ENCODE measurements around the gene CXCL11.
"Not testable (repeated sequence)": the region's sequence is repeated elsewhere in the genome, so short reads cannot be mapped to it uniquely, and the experiment has no call there.

CXCL11 gene

DNA sequence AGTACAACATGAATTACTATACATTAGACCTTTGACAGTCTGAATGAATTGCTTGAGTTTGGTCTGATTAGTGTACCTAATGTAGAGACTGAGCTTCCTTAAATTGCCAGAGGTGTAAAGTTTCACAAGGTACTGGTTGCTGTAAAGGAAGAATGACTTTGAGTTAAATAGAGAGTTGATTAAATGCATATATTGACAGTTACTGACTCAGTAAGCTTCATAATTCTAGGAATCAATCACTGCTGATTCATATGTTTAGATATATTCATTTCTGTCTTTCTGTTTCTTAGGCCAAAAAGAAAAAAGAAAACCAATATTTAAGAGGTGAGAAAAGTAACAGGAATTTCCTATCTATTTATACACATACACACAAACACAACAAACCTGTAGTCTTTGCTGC lies 22.4 kb upstream of the CXCL11 start:
- Histone ChIP-seq H3K36me3 (ENCODE audit: insufficient read depth, low read length) (no peaks in the 10 kb centered on the region), H3K9ac (ENCODE audit: low read depth, low read length) (no peak overlapping the region), H3K4me1 (ENCODE audit: insufficient read depth, low read length) (peaks cover 21% of the 10 kb centered on the region), H3K9me3 (ENCODE audit: control insufficient read depth, insufficient read depth, low read length) (no peaks in the 10 kb centered on the region)

- no peaks in the 10 kb centered on the region for H3K9me3 ChIP-seq (ENCODE audit: control insufficient read depth, insufficient read depth, low read length)
- no peaks in the 10 kb centered on the region for H3K36me3 ChIP-seq (ENCODE audit: insufficient read depth, low read length)
- H3K9ac ChIP-seq (ENCODE audit: low read depth, low read length): no peak overlapping the region
- H3K4me1 ChIP-seq (ENCODE audit: insufficient read depth, low read length): peaks cover 21% of the 10 kb centered on the region
These were observed 19.6 kb upstream of the CXCL11 start for GRCh38 chr4:76055421-76055820.

DNA sequence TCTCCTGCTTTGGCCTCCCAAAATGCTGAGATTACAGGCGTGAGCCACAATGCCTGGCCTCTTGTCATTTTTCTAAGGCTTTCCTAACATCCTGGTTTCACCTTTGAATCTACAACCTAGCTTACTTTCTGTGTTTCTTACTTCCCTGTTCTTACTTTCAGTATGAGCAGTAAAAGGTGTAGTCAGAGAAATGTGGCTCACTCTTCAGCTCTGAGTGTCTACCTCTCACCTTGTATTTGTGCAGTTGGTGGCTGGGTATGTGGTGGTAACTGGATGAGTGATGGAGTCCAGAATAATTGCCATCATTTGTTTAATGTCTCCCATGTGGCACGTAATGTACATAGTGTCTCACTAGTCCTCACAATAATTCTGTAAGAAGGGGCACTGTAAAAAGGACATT lies 19.1 kb upstream of the CXCL11 start:
- no peaks in the 10 kb centered on the region for H3K9me3 ChIP-seq (ENCODE audit: control insufficient read depth, insufficient read depth, low read length)
- H3K9ac ChIP-seq (ENCODE audit: low read depth, low read length): no peak overlapping the region
- peaks cover 21% of the 10 kb centered on the region for H3K4me1 ChIP-seq (ENCODE audit: insufficient read depth, low read length)
- no peaks in the 10 kb centered on the region for H3K36me3 ChIP-seq (ENCODE audit: insufficient read depth, low read length)

DNA sequence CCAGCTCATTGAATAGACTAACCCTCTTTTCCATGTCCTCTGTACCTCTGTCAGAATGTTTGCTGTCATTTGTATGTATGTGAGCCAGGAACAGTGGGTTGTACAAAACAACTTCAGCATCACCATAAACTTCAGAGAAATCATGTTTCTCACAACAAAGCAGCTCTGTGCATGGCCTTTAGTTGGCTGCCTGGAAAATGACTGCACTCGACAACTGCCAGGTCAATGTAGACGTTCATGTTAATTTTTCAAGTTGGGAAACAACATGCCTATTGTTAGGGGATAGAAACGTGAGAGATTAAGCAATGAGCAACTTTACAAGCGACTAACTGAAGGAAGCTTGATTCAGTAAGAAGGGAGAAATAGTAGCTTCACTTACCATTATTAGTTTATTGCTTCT lies 17.9 kb upstream of the CXCL11 start:
- H3K9me3 ChIP-seq (ENCODE audit: control insufficient read depth, insufficient read depth, low read length): no peaks in the 10 kb centered on the region
- H3K4me1 ChIP-seq (ENCODE audit: insufficient read depth, low read length): peaks cover 21% of the 10 kb centered on the region
- no peaks in the 10 kb centered on the region for H3K36me3 ChIP-seq (ENCODE audit: insufficient read depth, low read length)
- H3K9ac ChIP-seq (ENCODE audit: low read depth, low read length): no peak overlapping the region

- H3K9me3 ChIP-seq (ENCODE audit: control insufficient read depth, insufficient read depth, low read length); H3K36me3 ChIP-seq (ENCODE audit: insufficient read depth, low read length); H3K9ac ChIP-seq (ENCODE audit: low read depth, low read length): not testable (repeated sequence)
- peaks cover 13% of the 10 kb centered on the region for H3K4me1 ChIP-seq (ENCODE audit: insufficient read depth, low read length)
These were observed 14.7 kb upstream of the CXCL11 start for GRCh38 chr4:76050560-76051050.

DNA sequence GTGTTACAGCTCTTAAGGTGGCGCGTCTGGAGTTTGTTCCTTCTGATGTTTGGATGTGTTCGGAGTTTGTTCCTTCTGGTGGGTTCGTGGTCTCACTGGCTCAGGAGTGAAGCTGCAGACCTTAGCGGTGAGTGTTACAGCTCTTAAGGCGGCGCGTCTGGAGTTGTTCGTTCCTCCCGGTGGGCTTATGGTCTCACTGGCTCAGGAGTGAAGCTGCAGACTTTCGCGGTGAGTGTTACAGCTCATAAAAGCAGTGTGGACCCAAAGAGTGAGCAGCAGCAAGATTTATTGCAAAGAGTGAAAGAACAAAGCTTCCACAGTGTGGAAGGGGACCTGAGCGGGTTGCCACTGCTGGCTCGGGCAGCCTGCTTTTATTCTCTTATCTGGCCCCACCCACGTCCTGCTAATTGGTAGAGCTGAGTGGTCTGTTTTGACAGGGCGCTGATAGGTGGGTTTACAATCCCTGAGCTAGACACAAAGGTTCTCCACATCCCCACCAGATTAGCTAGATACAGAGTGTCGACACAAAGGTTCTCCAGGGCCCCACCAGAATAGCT lies 14.1 kb upstream of the CXCL11 start:
- H3K4me1 ChIP-seq (ENCODE audit: insufficient read depth, low read length); H3K36me3 ChIP-seq (ENCODE audit: insufficient read depth, low read length); H3K9ac ChIP-seq (ENCODE audit: low read depth, low read length); H3K9me3 ChIP-seq (ENCODE audit: control insufficient read depth, insufficient read depth, low read length): not testable (repeated sequence)

DNA sequence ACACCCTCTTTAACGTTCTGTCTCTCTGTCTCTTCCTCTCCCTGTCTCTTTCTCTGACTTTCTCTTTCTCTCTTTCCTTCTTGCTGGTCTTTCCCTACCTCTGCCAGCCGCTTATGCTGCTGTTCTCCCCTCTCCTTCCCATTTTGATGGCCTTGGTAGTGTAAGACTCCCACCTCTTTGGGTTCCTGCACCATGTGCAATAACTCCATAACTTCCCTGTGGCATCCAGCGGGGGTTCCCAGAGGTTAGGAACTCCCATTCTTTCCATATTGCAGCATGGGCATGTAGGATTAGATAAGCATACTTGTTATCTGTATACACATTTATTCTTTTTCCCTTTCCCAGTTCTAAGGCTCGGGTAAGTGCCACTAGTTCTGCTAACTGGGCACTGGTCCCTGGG lies 8.8 kb upstream of the CXCL11 start:
- not testable (repeated sequence) for H3K9ac ChIP-seq (ENCODE audit: low read depth, low read length)

DNA sequence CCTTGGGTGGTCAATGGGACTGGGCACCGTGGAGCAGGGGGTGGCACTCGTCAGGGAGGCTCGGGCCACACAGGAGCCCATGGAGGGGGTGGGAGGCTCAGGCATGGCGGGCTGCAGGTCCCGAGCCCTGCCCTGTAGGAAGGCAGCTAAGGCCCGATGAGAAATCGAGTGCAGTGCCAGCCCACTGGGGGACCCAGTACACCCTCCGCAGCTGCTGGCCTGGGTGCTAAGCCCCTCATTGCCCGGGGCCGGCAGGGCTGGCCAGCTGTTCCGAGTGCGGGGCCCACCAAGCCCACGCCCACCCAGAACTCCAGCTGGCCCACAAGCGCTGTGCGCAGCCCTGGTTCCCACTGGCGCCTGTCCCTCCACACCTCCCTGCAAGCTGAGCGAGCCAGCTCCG lies 7.4 kb upstream of the CXCL11 start:
- H3K36me3 ChIP-seq (ENCODE audit: insufficient read depth, low read length); H3K4me1 ChIP-seq (ENCODE audit: insufficient read depth, low read length); H3K9me3 ChIP-seq (ENCODE audit: control insufficient read depth, insufficient read depth, low read length); H3K9ac ChIP-seq (ENCODE audit: low read depth, low read length): not testable (repeated sequence)

More for the DNA sequence above, 8.8 kb upstream of the CXCL11 start:
- not testable (repeated sequence) for H3K36me3 ChIP-seq (ENCODE audit: insufficient read depth, low read length); H3K4me1 ChIP-seq (ENCODE audit: insufficient read depth, low read length); H3K9me3 ChIP-seq (ENCODE audit: control insufficient read depth, insufficient read depth, low read length)

DNA sequence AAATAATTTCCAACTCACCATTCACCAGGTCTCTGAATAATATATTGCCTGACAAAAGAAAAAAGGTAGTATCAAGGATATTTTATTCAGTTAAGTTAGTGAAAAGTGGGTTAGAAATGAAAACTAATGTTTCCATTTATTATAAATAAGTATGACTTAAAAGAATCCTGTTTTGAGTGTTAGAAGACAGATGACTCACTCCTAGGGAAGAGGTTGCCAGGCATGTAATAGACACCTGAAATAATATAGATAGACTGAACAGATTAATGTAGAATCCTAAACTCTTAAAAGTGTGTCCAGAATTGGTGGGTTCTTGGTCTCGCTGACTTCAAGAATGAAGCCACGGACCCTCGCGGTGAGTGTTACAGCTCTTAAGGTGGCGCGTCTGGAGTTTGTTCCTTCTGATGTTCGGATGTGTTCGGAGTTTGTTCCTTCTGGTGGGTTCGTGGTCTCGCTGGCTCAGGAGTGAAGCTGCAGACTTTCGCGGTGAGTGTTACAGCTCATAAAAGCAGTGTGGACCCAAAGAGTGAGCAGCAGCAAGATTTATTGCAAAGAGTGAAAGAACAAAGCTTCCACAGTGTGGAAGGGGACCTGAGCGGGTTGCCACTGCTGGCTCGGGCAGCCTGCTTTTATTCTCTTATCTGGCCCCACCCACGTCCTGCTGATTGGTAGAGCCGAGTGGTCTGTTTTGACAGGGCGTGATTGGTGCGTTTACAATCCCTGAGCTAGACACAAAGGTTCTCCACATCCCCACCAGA lies 6.5 kb upstream of the CXCL11 start:
- H3K9me3 ChIP-seq (ENCODE audit: control insufficient read depth, insufficient read depth, low read length); H3K4me1 ChIP-seq (ENCODE audit: insufficient read depth, low read length); H3K36me3 ChIP-seq (ENCODE audit: insufficient read depth, low read length); H3K9ac ChIP-seq (ENCODE audit: low read depth, low read length): not testable (repeated sequence)

DNA sequence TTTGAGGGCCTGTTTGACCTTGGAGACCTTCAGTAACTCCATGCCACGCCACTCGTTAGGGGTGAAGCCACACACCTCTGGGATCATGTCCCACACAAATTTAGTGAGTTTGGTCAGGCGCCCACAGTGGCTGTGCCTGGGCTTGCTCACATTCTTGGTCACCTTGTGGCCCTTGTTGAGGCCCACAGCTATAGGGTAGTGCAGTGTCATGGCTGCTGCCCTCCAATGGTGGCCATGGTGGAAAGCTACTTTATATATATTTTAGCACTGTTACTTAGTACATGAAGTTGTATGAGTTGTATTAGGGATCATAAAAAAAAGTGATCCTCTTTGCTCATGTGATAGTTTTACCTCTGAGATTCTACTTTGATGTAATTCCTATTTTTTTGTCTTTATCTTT lies 985 bp upstream of the CXCL11 start:
- H3K36me3 ChIP-seq (ENCODE audit: insufficient read depth, low read length): no peaks in the 10 kb centered on the region
- no peaks in the 10 kb centered on the region for H3K4me1 ChIP-seq (ENCODE audit: insufficient read depth, low read length)
- no peak overlapping the region for H3K9ac ChIP-seq (ENCODE audit: low read depth, low read length)
- H3K9me3 ChIP-seq (ENCODE audit: control insufficient read depth, insufficient read depth, low read length): no peaks in the 10 kb centered on the region

DNA sequence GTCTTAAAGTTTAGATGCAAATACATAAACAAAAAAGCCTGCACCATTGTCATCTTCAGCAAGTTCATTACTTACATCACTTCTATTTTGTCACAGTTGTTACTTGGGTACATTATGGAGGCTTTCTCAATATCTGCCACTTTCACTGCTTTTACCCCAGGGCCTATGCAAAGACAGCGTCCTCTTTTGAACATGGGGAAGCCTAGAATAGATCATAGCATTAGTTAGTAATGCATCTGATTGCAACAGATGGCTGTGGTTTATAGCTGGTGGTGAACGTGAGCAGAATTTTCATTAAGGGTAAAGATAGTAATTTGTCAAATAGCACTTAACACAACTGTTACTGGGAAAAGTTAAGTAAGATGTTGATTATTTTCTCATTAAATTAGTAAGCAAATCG lies 729 bp downstream of the CXCL11 start:
- H3K9me3 ChIP-seq (ENCODE audit: control insufficient read depth, insufficient read depth, low read length): no peaks in the 10 kb centered on the region
- H3K4me1 ChIP-seq (ENCODE audit: insufficient read depth, low read length): no peaks in the 10 kb centered on the region
- H3K9ac ChIP-seq (ENCODE audit: low read depth, low read length): no peak overlapping the region
- no peaks in the 10 kb centered on the region for H3K36me3 ChIP-seq (ENCODE audit: insufficient read depth, low read length)

GRCh38 chr4:76029300-76029699 lies 6.6 kb downstream of the CXCL11 start:
- Histone ChIP-seq H3K36me3 (ENCODE audit: insufficient read depth, low read length) (no peaks in the 10 kb centered on the region), H3K4me1 (ENCODE audit: insufficient read depth, low read length) (no peaks in the 10 kb centered on the region), H3K9ac (ENCODE audit: low read depth, low read length) (no peak overlapping the region), H3K9me3 (ENCODE audit: control insufficient read depth, insufficient read depth, low read length) (no peaks in the 10 kb centered on the region)

DNA sequence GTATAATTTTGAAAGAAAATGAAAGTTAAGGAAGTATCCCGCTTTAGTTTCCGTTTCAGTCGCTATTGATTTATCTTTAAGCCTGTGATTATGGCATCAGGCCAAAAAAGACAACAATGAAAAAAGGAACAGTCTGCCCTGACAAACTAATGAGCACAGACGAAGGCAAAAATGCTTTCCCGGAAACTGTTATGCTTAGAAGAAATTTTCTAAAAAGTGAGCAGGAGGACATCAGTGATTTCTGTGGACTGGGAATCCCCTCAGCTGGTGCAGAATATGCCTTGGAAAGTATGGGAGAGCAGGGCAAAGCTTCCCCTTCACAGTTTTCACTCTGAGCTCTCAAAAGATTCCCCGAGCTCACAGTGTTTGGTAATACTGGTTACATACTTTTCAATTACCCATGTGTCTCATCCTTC lies 7.5 kb downstream of the CXCL11 start:
- H3K9me3 ChIP-seq (ENCODE audit: control insufficient read depth, insufficient read depth, low read length): no peaks in the 10 kb centered on the region
- no peaks in the 10 kb centered on the region for H3K36me3 ChIP-seq (ENCODE audit: insufficient read depth, low read length)
- H3K9ac ChIP-seq (ENCODE audit: low read depth, low read length): no peak overlapping the region
- no peaks in the 10 kb centered on the region for H3K4me1 ChIP-seq (ENCODE audit: insufficient read depth, low read length)

GRCh38 chr4:76024065-76024464 lies 11.8 kb downstream of the CXCL11 start:
- Histone ChIP-seq H3K4me1 (ENCODE audit: insufficient read depth, low read length) (no peaks in the 10 kb centered on the region), H3K36me3 (ENCODE audit: insufficient read depth, low read length) (no peaks in the 10 kb centered on the region), H3K9ac (ENCODE audit: low read depth, low read length) (no peak overlapping the region), H3K9me3 (ENCODE audit: control insufficient read depth, insufficient read depth, low read length) (no peaks in the 10 kb centered on the region)

DNA sequence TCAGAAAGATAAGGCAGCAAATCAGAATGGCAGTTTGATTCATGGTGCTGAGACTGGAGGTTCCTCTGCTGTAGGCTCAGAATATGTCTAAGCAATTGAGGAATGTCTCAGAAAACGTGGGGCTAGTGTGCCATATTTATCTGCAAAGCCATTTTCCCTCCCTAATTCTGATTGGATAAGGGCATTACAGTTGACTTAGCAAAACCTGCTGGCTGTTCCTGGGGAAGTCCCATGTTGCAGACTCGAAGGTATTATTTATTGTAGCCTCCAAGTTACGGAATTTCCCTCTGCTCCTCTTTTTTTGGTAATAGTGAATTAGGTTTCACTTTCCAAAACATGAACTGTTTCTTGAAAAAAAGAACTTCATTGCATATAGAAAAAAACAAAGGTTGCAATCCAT lies 12.5 kb downstream of the CXCL11 start, which contains the start of gene CXCL10:
Gene CXCL10, minus strand, starts transcription at position 109 of the 400 bp plus-strand sequence. Its CDS starts 66 bp downstream, at position 43.
- H3K4me1 ChIP-seq (ENCODE audit: insufficient read depth, low read length): no peaks in the 10 kb centered on the region
- H3K9me3 ChIP-seq (ENCODE audit: control insufficient read depth, insufficient read depth, low read length): no peaks in the 10 kb centered on the region
- H3K36me3 ChIP-seq (ENCODE audit: insufficient read depth, low read length): no peaks in the 10 kb centered on the region
- H3K9ac ChIP-seq (ENCODE audit: low read depth, low read length): no peak within 1 kb of the TSS

All from ES-I3 (cell line).